ENCODE results near the gene ACOT11.

The ACOT11 gene

GRCh38 chr1:54608566-54609230 lies 60.7 kb downstream of the ACOT11 start (continued):
- no peak for TF ChIP-seq CSDC2 (CRISPR knock-in tag; IDR thresholded peaks at IDR 0.05)
- TF ChIP-seq ZC3H10 (CRISPR knock-in tag; IDR thresholded peaks at IDR 0.05) = no peak
- no peak for TF ChIP-seq OSR1 (CRISPR knock-in tag; IDR thresholded peaks at IDR 0.05)
- no peak for TF ChIP-seq GLIS3 (CRISPR knock-in tag; IDR thresholded peaks at IDR 0.05)
- no peak for TF ChIP-seq CSRNP3 (CRISPR knock-in tag; IDR thresholded peaks at IDR 0.05)
- TF ChIP-seq ESRRG (CRISPR knock-in tag; IDR thresholded peaks at IDR 0.05) = no peak

GRCh38 chr1:54609301-54609921 lies 61.4 kb downstream of the ACOT11 start:
- TF ChIP-seq ZFP30 (CRISPR knock-in tag; IDR thresholded peaks at IDR 0.05) = no peak
- TF ChIP-seq TCF4 (CRISPR knock-in tag; IDR thresholded peaks at IDR 0.05; ENCODE audit: borderline replicate concordance) = no peak
- no peak for TF ChIP-seq ZNF8 (CRISPR knock-in tag; IDR thresholded peaks at IDR 0.05)
- TF ChIP-seq SNAI2 (CRISPR knock-in tag; IDR thresholded peaks at IDR 0.05) = no peak
- TF ChIP-seq ZNF70 (CRISPR knock-in tag; IDR thresholded peaks at IDR 0.05) = no peak
- no peak for TF ChIP-seq BACH2 (CRISPR knock-in tag; IDR thresholded peaks at IDR 0.05; ENCODE audit: borderline replicate concordance)
- no peak for ATAC-seq

DNA sequence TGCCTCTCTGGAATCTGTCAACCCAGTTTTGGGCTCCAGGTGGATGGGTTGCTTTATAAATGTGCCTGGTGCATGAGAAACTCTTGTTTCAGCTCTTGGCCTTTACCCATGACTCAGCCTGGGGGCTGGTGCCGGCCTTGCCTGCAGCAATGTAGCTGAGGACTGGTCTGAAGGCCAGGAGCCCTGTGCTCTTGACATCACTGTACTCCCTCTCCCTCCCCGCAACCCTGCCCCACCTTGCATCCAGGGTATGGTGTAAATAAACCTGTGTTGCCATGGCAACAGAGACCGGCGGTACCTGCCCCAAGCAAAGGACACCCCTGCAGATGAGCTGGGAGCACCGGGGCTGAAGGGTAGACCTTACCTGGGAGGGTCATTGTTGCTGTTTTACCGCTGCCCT lies 62.0 kb downstream of the ACOT11 start:
- ATAC-seq = no peak
- TF ChIP-seq TSHZ2 (CRISPR knock-in tag; IDR thresholded peaks at IDR 0.05) (no peak), TCF4 (CRISPR knock-in tag; IDR thresholded peaks at IDR 0.05; ENCODE audit: borderline replicate concordance) (no peak), ZNF565 (CRISPR knock-in tag; conservative IDR thresholded peaks at IDR 0.05; ENCODE audit: low read depth) (no peak), TOX (CRISPR knock-in tag; IDR thresholded peaks at IDR 0.05; ENCODE audit: borderline replicate concordance) (no peak), ZFP3 (CRISPR knock-in tag; IDR thresholded peaks at IDR 0.05) (no peak), OSR1 (CRISPR knock-in tag; IDR thresholded peaks at IDR 0.05) (no peak)

DNA sequence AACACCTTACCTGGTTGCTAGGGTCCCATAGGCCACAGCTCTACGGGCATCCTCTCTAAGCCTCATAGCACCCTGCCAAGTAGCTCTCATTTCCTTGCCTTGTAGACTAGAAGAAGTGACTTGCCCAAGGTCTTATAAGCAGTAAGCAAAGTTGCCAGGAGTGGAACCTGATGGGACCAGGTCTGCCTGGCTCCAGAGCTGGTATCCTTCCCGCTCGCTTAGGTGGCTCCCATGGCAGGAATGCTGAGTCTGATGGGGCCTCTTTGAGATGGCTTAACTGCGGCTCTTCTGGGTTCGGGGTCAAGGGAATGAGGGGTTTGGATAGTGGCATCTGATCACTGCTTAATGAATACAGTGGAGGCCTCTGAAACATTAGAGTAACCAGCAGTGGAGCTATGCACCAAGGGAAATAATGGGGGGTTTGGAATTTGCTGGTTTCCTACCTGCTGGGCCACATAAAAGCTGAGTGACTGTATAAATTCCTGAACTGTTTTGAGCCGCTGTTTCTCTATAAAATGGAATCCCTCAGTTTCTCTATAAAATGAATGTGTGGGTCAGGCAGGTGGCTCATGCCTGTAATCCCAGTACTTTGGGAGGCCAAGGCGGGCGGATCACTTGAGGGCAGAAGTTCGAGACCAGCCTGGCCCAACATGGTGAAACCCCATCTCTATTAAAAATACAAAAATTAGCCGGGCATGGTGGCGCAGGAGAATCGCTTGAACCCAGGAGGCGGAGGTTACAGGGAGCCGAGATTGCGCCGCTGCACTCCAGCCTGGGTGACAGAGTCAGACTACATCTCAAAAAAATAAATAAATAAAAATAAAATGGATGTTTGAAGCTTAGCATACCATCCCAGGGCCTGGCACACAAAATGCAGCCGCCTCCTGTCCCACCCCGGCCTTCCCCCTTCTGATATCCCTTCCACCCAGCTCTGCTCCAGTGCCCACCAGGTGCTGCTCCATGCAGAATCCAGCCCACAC lies 62.9 kb downstream of the ACOT11 start:
- ATAC-seq = no peak
- TF ChIP-seq CSDC2 (CRISPR knock-in tag; IDR thresholded peaks at IDR 0.05) (no peak), ARNTL (CRISPR knock-in tag; IDR thresholded peaks at IDR 0.05; ENCODE audit: borderline replicate concordance, low read depth) (no peak), ESRRG (CRISPR knock-in tag; IDR thresholded peaks at IDR 0.05) (no peak), TCF4 (CRISPR knock-in tag; IDR thresholded peaks at IDR 0.05; ENCODE audit: borderline replicate concordance) (no peak), TOX (CRISPR knock-in tag; IDR thresholded peaks at IDR 0.05; ENCODE audit: borderline replicate concordance) (no peak)

GRCh38 chr1:54611621-54612020 lies 63.6 kb downstream of the ACOT11 start:
- TF ChIP-seq, protein P1, sequence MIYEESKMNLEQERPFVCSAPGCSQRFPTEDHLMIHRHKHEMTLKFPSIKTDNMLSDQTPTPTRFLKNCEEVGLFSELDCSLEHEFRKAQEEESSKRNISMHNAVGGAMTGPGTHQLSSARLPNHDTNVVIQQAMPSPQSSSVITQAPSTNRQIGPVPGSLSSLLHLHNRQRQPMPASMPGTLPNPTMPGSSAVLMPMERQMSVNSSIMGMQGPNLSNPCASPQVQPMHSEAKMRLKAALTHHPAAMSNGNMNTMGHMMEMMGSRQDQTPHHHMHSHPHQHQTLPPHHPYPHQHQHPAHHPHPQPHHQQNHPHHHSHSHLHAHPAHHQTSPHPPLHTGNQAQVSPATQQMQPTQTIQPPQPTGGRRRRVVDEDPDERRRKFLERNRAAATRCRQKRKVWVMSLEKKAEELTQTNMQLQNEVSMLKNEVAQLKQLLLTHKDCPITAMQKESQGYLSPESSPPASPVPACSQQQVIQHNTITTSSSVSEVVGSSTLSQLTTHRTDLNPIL (CRISPR knock-in tag; IDR thresholded peaks at IDR 0.05; ENCODE audit: low read depth) = no peak
- TF ChIP-seq ZNF70 (CRISPR knock-in tag; IDR thresholded peaks at IDR 0.05) (no peak), ESRRG (CRISPR knock-in tag; IDR thresholded peaks at IDR 0.05) (no peak), ZC3H10 (CRISPR knock-in tag; IDR thresholded peaks at IDR 0.05) (no peak), ZNF8 (CRISPR knock-in tag; IDR thresholded peaks at IDR 0.05) (no peak), RARB (CRISPR knock-in tag; IDR thresholded peaks at IDR 0.05) (no peak), PATZ1 (CRISPR knock-in tag; IDR thresholded peaks at IDR 0.05; ENCODE audit: borderline replicate concordance) (no peak), ZNF565 (CRISPR knock-in tag; conservative IDR thresholded peaks at IDR 0.05; ENCODE audit: low read depth) (no peak), TSHZ2 (CRISPR knock-in tag; IDR thresholded peaks at IDR 0.05) (no peak), BACH2 (CRISPR knock-in tag; IDR thresholded peaks at IDR 0.05; ENCODE audit: borderline replicate concordance) (no peak)

More at GRCh38 chr1:54611621-54612020, 63.6 kb downstream of the ACOT11 start:
- ATAC-seq = no peak
